HepG2 (cell line): ENCODE measurements around the gene TBC1D25. TPM values are rescaled to one million over a fixed set of nuclear protein-coding genes. Genes with fewer than 3 reads are reported as not detected.

Experiments
- ATAC-seq: fragments of 200-7000 bp; cut with Tn5 transposase; 3 replicates; pipeline ENCODE4 v1.9.1; 2020; ENCODE audit warnings: mild to moderate bottlenecking, moderate library complexity
- BruUV-seq: library from RNA; stranded (reverse); fragments of 400-500 nt; replicated peaks from 2 replicates; lab custom pipeline; 2021; lab: Mats Ljungman, UMichigan
- CTCF ChIA-PET: fragments of 300-600 bp; formaldehyde crosslinking; extraction: SDS; loops from one replicate; lab custom pipeline; 2021; ENCODE audit warnings: low total read pairs, inconsistent platforms, low intra/inter-chr PET ratio; lab: Yijun Ruan, JAX
- POLR2A ChIA-PET: fragments of 350-600 bp; sonication (Branson Sonifier 250); formaldehyde crosslinking; loops from one replicate; lab custom pipeline; 2020; ENCODE audit warnings: antibody characterized with exemption, inconsistent platforms; lab: Yijun Ruan, JAX
- DNase-seq: peaks from one replicate; pipeline ENCODE4 v3.0.0-alpha.2; 2015; ENCODE audit warnings: low spot score
- FAIRE-seq: peaks from 3 replicates; lab custom pipeline; 2011; peaks lifted over from hg19 to GRCh38; lab: Jason Lieb, UNC
- H2AFZ ChIP-seq: one replicate; pipeline ENCODE4 v1.6.1; 2011; ENCODE audit warnings: low read length, inconsistent platforms
- H3K27ac ChIP-seq: fragments of 300-600 bp; 3 replicates; pipeline ENCODE4 v1.8.0; 2011; ENCODE audit warnings: mixed run types, mild to moderate bottlenecking, mixed read lengths, low read length, inconsistent platforms; ENCODE audit not compliant: insufficient read depth; ENCODE audit errors: extremely low read length
- H3K27me3 ChIP-seq, 2 experiments: fragments of 200-600 bp in 1 of 2; 2 replicates in 1 of 2; 3 replicates in 1 of 2; pipeline versions ENCODE4 v1.6.0 to v1.8.0; 2011; ENCODE audit warnings: low read length in 2 of 2, mild to moderate bottlenecking in 2 of 2, moderate library complexity in 2 of 2, inconsistent platforms in 1 of 2; ENCODE audit not compliant: insufficient read depth in 2 of 2, control insufficient read depth in 1 of 2
- H3K36me3 ChIP-seq, 2 experiments: fragments of 200-600 bp in 1 of 2; replicated peaks in 1 of 2; 2 replicates in 1 of 2; 3 replicates in 1 of 2; pipeline versions ENCODE4 v1.5.1 to v1.8.0; 2011; ENCODE audit warnings: low read length in 2 of 2, inconsistent platforms in 1 of 2; ENCODE audit not compliant: insufficient read depth in 2 of 2, control insufficient read depth in 1 of 2
- H3K4me1 ChIP-seq: 2 replicates; pipeline ENCODE4 v1.5.1; 2012; ENCODE audit warnings: low read length, inconsistent platforms; ENCODE audit not compliant: insufficient read depth
- H3K4me2 ChIP-seq: 2 replicates; pipeline ENCODE4 v1.6.0; 2011; ENCODE audit warnings: low read depth, low read length, inconsistent platforms
- H3K4me3 ChIP-seq, 3 experiments: fragments of 200-600 bp in 1 of 3; sonication (generic), shearing (Covaris generic) in 1 of 3; replicated peaks in 1 of 3; 2 replicates each; pipeline ENCODE4 v1.5.1; 2011 to 2016; ENCODE audit warnings: low read length in 3 of 3, inconsistent platforms in 2 of 3, low read depth in 2 of 3, mild to moderate bottlenecking in 2 of 3, control low read depth in 1 of 3, mixed read lengths in 1 of 3; ENCODE audit not compliant: insufficient read depth in 1 of 3
- H3K79me2 ChIP-seq: one replicate; pipeline ENCODE4 v1.6.1; 2011; ENCODE audit warnings: low read length, inconsistent platforms; ENCODE audit not compliant: insufficient read depth
- H3K9ac ChIP-seq: 2 replicates; pipeline ENCODE4 v1.6.0; 2011; ENCODE audit warnings: mild to moderate bottlenecking, low read depth, low read length, inconsistent platforms; ENCODE audit not compliant: insufficient read depth
- H3K9me3 ChIP-seq: 2 replicates; pipeline ENCODE4 v1.5.1; 2012; ENCODE audit warnings: mild to moderate bottlenecking, low read length
- H4K20me1 ChIP-seq: 2 replicates; pipeline ENCODE4 v1.6.0; 2011; ENCODE audit warnings: inconsistent platforms, mild to moderate bottlenecking, low read length, moderate library complexity; ENCODE audit not compliant: insufficient read depth
- HNRNPH1 ChIP-seq: fragments of 200-400 bp; formaldehyde crosslinking; optimal IDR thresholded peaks from 2 replicates; pipeline ENCODE3; 2017; ENCODE audit warnings: mild to moderate bottlenecking, low read depth, low read length
- KLF16 ChIP-seq, 2 experiments: sonication (generic) in 1 of 2; formaldehyde crosslinking in 1 of 2; IDR thresholded peaks; 2 replicates each; pipeline versions ENCODE4 v1.6.1 to v1.8.0; 2016 to 2023; ENCODE audit warnings: missing genetic modification reagents in 2 of 2, missing compliant biosample characterization in 1 of 2
- MAFK ChIP-seq, 2 experiments: IDR thresholded peaks in 1 of 2; conservative IDR thresholded peaks in 1 of 2; 2 replicates each; pipeline ENCODE4 v1.6.1; 2011; ENCODE audit warnings: improper control_type of control experiment in 2 of 2, low read length in 2 of 2
- MYNN ChIP-seq: sonication (generic); formaldehyde crosslinking; IDR thresholded peaks from 2 replicates; pipeline ENCODE4 v1.4.0; 2020; ENCODE audit warnings: mild to moderate bottlenecking, low read depth, missing genetic modification reagents
- PLRG1 ChIP-seq: fragments of 450-650 bp; conservative IDR thresholded peaks from 2 replicates; pipeline ENCODE4 v1.6.1; 2016
- RCOR2 ChIP-seq: IDR thresholded peaks from 2 replicates; pipeline ENCODE4 v1.6.1; 2016; ENCODE audit warnings: missing biosample characterization, missing genetic modification reagents
- ZNF253 ChIP-seq: sonication (generic); formaldehyde crosslinking; IDR thresholded peaks from 2 replicates; pipeline ENCODE4 v1.8.0; 2022; ENCODE audit warnings: mild to moderate bottlenecking, missing genetic modification reagents, borderline replicate concordance
- ZNF264 ChIP-seq: sonication (generic); formaldehyde crosslinking; IDR thresholded peaks from 2 replicates; pipeline ENCODE4 v1.4.0; 2020; ENCODE audit warnings: missing genetic modification reagents
- ZNF44 ChIP-seq: sonication (generic); formaldehyde crosslinking; IDR thresholded peaks from 2 replicates; pipeline ENCODE4 v1.5.1; 2020; ENCODE audit warnings: mild to moderate bottlenecking, missing genetic modification reagents
- ZNF772 ChIP-seq: sonication (generic); formaldehyde crosslinking; IDR thresholded peaks from 2 replicates; pipeline ENCODE4 v1.5.0; 2020; ENCODE audit warnings: mild to moderate bottlenecking, missing genetic modification reagents
- WGBS: methylation state at CpG from one replicate; pipeline ENCODE4 v1.1.6; 2017; ENCODE audit warnings: low lambda C conversion rate; 5-methylcytosine and 5-hydroxymethylcytosine counted together
- in situ Hi-C: cut with HindIII; loops from 2 replicates; pipeline ENCODE4 v1.10.0; 2017; ENCODE audit warnings: low pct_unique_long_range_greater_than_20kb; ENCODE audit not compliant: extremely low pct_ligation_motif_present
- intact Hi-C: fragments of 100-400 bp; cut with micrococcal nuclease; formaldehyde crosslinking; loops from one replicate; pipeline ENCODE4 v1.10.0; 2022; ENCODE audit not compliant: unreplicated experiment
- polyA plus RNA-seq, 8 experiments: library from polyadenylated mRNA; depleted of rRNA in 3 of 8; stranded (reverse) in 7 of 8; unstranded in 1 of 8; fragments of >200 nt; fragmentation: Illumina TruSeq in 4 of 8; extraction: Trizol in 4 of 8; gene quantifications; 2 replicates each; pipeline versions ENCODE4 v1.2.1 to v1.2.3, GENCODE V29; 2011 to 2016; ENCODE audit warnings: low read depth in 4 of 8, missing spikeins in 1 of 8, mixed read lengths in 1 of 8; ENCODE audit not compliant: insufficient read depth in 1 of 8
- total RNA-seq, 5 experiments: library from RNA; depleted of rRNA; stranded (reverse); fragments of >200 nt; fragmentation: Illumina TruSeq; extraction: Trizol; gene quantifications; 2 replicates each; pipeline ENCODE4 v1.2.3, GENCODE V29; 2016; ENCODE audit warnings: low read depth in 1 of 5
- TF ChIP-seq, protein P1 (sequence below), 2 experiments: sonication (generic) in 1 of 2; formaldehyde crosslinking in 1 of 2; IDR thresholded peaks; 2 replicates each; pipeline versions ENCODE4 v1.6.1 to v1.9.0; 2014 to 2022; ENCODE audit warnings: antibody characterized with exemption in 1 of 2, borderline replicate concordance in 1 of 2, inconsistent platforms in 1 of 2, low read depth in 1 of 2, missing genetic modification reagents in 1 of 2

The TBC1D25 gene
- total and polyA plus RNA-seq, 2 of the 13 experiments (the other 11 are each of a cell fraction or from before 2014, with no cell fraction given) = 3.5 to 4.7 TPM

DNA sequence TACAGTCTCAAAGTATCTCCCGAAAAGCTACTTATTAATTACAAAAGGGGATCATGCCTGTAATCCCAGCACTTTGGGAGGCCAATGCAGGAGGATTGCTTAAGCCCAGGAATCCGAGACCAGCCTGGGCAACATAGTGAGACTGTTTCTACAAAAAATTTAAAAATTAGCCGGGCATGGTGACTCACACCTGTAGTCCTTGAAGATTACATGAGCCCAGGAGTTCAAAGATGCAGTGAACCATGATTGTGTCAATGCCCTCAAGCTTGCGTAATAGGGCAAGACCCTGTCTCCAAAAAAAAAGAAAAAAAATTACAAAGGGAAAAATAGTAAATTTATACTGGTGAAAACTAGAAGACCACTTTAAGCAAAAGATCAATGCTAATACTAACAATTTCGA is 34.0 kb upstream of the TBC1D25 start (continued):
- TF ChIP-seq, protein P1, sequence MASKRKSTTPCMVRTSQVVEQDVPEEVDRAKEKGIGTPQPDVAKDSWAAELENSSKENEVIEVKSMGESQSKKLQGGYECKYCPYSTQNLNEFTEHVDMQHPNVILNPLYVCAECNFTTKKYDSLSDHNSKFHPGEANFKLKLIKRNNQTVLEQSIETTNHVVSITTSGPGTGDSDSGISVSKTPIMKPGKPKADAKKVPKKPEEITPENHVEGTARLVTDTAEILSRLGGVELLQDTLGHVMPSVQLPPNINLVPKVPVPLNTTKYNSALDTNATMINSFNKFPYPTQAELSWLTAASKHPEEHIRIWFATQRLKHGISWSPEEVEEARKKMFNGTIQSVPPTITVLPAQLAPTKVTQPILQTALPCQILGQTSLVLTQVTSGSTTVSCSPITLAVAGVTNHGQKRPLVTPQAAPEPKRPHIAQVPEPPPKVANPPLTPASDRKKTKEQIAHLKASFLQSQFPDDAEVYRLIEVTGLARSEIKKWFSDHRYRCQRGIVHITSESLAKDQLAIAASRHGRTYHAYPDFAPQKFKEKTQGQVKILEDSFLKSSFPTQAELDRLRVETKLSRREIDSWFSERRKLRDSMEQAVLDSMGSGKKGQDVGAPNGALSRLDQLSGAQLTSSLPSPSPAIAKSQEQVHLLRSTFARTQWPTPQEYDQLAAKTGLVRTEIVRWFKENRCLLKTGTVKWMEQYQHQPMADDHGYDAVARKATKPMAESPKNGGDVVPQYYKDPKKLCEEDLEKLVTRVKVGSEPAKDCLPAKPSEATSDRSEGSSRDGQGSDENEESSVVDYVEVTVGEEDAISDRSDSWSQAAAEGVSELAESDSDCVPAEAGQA (IDR thresholded peaks at IDR 0.05; ENCODE audit: low read depth) = no peak
- TF ChIP-seq, protein P1 (CRISPR knock-in tag; IDR thresholded peaks at IDR 0.05; ENCODE audit: borderline replicate concordance) = no peak
- TF ChIP-seq ZNF44 (CRISPR knock-in tag) = no peak
- peak; percentile 73; the same call in 1 of the 2 replicates for TF ChIP-seq RCOR2 (CRISPR knock-in tag)
- no peak for TF ChIP-seq PLRG1
- no peak for TF ChIP-seq MYNN (CRISPR knock-in tag)
- TF ChIP-seq, all 625 proteins: peak for 46

DNA sequence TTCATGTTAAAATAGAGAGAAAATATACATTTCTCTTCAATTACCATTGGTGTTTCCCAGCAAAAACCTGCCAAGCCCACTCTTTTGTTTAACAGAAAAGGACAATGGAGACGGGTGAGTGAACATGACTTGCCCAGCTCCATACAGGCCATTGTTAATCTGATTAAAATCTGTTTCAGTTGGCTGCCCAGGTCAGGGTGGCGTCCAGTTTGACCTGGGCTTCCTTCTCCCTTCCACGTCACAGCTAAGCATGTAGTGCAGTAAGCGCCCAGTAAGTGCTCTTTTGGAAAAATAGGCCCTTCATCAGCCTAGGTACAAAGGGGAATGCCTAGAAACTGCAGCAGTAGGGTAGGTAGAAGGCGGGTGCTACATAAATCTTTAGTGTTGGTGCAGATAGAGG is 32.3 kb upstream of the TBC1D25 start:
- Histone ChIP-seq H3K4me1 (peaks cover 10% of the 10 kb centered on the region), H3K4me2 (no peak overlapping the region), H2AFZ (no peak overlapping the region), H3K79me2 (no peaks in the 10 kb centered on the region), H3K27ac (no peak overlapping the region), H3K36me3 (no peaks in the 10 kb centered on the region), H3K27me3 (no peaks in the 10 kb centered on the region), H3K9me3 (no peaks in the 10 kb centered on the region), H4K20me1 (no peaks in the 10 kb centered on the region), H3K9ac (no peak overlapping the region), H3K4me3 (no peak overlapping the region)
- TF ChIP-seq ZNF264 (CRISPR knock-in tag) (no peak), HNRNPH1 (no peak), MAFK (conservative IDR thresholded peaks at IDR 0.05 in 1 of 2, IDR thresholded peaks at IDR 0.05 in 1 of 2; ENCODE audit: low read length in 2 of 2) (no peak), ZNF772 (CRISPR knock-in tag) (no peak), ZNF253 (CRISPR knock-in tag) (no peak), KLF16 (CRISPR knock-in tag; IDR thresholded peaks at IDR 0.05) (no peak)
- ATAC-seq = no peak
- CTCF ChIA-PET = no interaction called here
- DNase-seq = no peak
- intact Hi-C loops (loop anchor here (5.0 kb wide), 1 partner anchor 35 kb away; the partner anchor contains the start of gene SLC38A5), in situ Hi-C loops (no loop called here)
- WGBS = 100% methylated on average over 2 of the region's 5 CpGs
- BruUV-seq = no TSS peak
- POLR2A ChIA-PET = no interaction called here
- FAIRE-seq = no peak
